Measurements from ENCODE around the gene ZNG1C.
"Not testable (repeated sequence)": the region's sequence is repeated elsewhere in the genome, so short reads cannot be mapped to it uniquely, and the experiment has no call there.

Gene ZNG1C

DNA sequence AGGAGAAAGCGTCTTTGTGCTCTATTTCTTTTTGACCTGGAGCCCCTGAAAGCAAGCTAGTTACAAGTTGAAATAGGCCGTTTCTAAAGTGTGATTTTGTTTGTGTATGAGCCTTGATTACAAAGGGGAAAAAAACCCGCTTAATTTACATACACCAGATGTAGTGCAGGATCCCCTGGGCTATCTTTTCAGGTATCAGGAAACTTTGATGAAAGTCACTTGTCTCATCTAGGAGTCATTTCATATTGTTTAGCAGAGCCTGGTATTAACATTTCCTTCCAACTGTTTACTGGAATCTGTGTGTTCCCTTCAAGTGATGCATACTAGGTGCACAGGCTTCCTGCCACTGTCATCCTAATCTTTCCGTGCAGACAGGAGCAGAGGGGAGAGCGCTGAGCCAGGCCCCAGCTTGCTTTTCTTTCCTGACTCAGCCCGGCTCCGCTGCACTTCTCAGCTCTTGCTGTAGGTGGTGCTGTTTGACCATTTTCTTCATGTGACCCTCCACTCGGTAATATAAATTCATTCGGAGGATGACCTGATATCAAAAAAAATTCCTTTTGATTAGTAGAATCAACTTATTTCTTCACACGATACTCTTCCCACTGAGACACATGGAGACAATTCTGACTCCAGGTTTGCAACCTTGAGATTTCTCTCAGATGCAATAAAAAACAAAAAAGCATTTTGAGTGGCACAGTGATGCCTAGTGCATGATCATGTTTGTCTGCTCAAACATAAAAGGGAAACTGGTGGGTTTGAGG, 100.7 kb downstream of the ZNG1C start:
- not testable (repeated sequence) for DNase-seq (ENCODE audit: low read depth in 2 of 2)

DNA sequence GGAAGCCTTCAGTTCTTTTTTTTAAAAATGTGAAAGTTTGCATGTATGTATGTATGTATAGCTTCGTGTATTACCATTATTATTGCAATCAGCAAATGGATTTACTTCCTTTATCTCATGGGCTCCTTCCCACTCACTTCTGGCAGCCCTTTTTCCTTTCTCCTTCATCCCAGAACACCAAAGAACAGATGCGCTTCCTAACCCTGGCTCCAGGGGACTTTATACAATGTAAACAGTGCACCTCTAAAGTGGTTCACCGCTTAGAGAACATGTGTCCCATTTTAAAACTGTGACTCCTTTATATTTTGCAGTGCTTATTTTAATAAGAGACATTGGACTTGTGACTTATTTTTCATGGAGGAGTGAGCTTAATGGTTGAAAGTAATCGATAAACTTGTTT, 101.5 kb downstream of the ZNG1C start:
- DNase-seq (ENCODE audit: low read depth in 2 of 2), result not testable (repeated sequence)

DNA sequence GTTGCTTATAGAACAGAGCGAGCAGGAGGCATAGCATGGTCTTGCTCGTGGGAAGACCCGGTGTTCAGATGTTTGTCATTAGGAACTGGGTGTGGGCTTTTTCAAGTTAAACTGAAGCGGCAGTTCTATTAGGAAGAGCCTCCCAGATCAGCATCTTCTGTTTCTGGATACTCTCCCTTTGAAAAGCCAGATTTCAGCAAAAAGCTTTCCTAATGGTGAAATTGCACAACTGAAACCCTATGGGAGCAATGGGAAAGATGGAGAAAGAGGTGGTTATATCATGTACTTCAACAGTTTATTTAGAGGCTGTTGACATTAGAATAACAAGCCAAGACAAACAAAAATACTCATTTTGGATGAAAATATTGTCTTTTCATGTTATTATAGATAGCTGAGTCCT, 102.2 kb downstream of the ZNG1C start:
- not testable (repeated sequence) for DNase-seq (ENCODE audit: low read depth in 2 of 2)
